ENCODE data around the gene CDHR3.

The CDHR3 gene

GRCh38 chr7:106069471-106070200, 106.6 kb downstream of the CDHR3 start:
- DNase-seq, result no peak

GRCh38 chr7:106070201-106070551, 107.1 kb downstream of the CDHR3 start:
- no peak for DNase-seq

GRCh38 chr7:106070567-106071254, 107.6 kb downstream of the CDHR3 start:
- no peak for DNase-seq

GRCh38 chr7:106071356-106071998, 108.4 kb downstream of the CDHR3 start:
- peak; percentile 17 for DNase-seq

GRCh38 chr7:106071999-106072714, 109.1 kb downstream of the CDHR3 start:
- DNase-seq, result no peak

GRCh38 chr7:106072715-106073091, 109.6 kb downstream of the CDHR3 start:
- no peak for DNase-seq

- no peak for DNase-seq
Measured at GRCh38 chr7:106073701-106074100, 110.6 kb downstream of the CDHR3 start.

GRCh38 chr7:106074257-106074656, 111.2 kb downstream of the CDHR3 start:
- DNase-seq, result no peak

- no peak for DNase-seq
Measured at GRCh38 chr7:106075937-106076336, 112.9 kb downstream of the CDHR3 start.

- no peak for DNase-seq
Measured at GRCh38 chr7:106076537-106076936, 113.5 kb downstream of the CDHR3 start.

GRCh38 chr7:106080300-106080987, 117.4 kb downstream of the CDHR3 start:
- no peak for DNase-seq

- DNase-seq, result no peak
Measured at GRCh38 chr7:106082087-106082854, 119.2 kb downstream of the CDHR3 start.
